GM23338 (cell line): ENCODE data around the gene HDGFL2. TPM values are rescaled to one million over a fixed set of nuclear protein-coding genes. Genes with fewer than 3 reads are reported as not detected.
A peak's percentile ranks its signal among the peaks of the same experiment; 100 is the strongest.

ENCODE experiments used
- ATAC-seq: fragments of 200-7000 bp; cut with Tn5 transposase; 3 replicates; pipeline ENCODE4 v1.9.1; 2020
- DNase-seq: peaks from one replicate; pipeline ENCODE4 v3.0.0-alpha.2; 2015; ENCODE audit warnings: low spot score
- H2AFZ ChIP-seq: fragments of 200-600 bp; sonication (generic); 2 replicates; pipeline ENCODE4 v1.8.0; 2016; ENCODE audit warnings: antibody characterized with exemption, mild to moderate bottlenecking, moderate library complexity
- H3F3A ChIP-seq: fragments of 200-600 bp; sonication (generic); replicated peaks from 2 replicates; pipeline ENCODE4 v1.8.0; 2017; ENCODE audit warnings: antibody characterized with exemption, mixed run types, low read depth
- H3K27ac ChIP-seq: fragments of 200-600 bp; sonication (generic); 2 replicates; pipeline ENCODE4 v1.6.1; 2016; ENCODE audit warnings: low read depth
- H3K27me3 ChIP-seq: fragments of 200-600 bp; sonication (generic); 2 replicates; pipeline ENCODE4 v1.8.0; 2016; ENCODE audit warnings: mild to moderate bottlenecking, mixed run types, moderate library complexity; ENCODE audit not compliant: insufficient read depth
- H3K36me3 ChIP-seq: fragments of 200-600 bp; sonication (generic); 2 replicates; pipeline ENCODE4 v1.8.0; 2016; ENCODE audit warnings: mild to moderate bottlenecking; ENCODE audit not compliant: insufficient read depth
- H3K4me1 ChIP-seq: fragments of 200-600 bp; sonication (generic); 2 replicates; pipeline ENCODE4 v1.8.0; 2016; ENCODE audit warnings: mild to moderate bottlenecking, moderate library complexity; ENCODE audit not compliant: insufficient read depth
- H3K4me2 ChIP-seq: fragments of 200-600 bp; sonication (generic); 2 replicates; pipeline ENCODE4 v1.7.1; 2017; ENCODE audit warnings: mixed run types
- H3K4me3 ChIP-seq: fragments of 200-600 bp; sonication (generic); 2 replicates; pipeline ENCODE4 v1.6.1; 2016; ENCODE audit warnings: mixed run types
- H3K79me2 ChIP-seq: fragments of 200-600 bp; sonication (generic); replicated peaks from 2 replicates; pipeline ENCODE4 v1.8.0; 2017; ENCODE audit warnings: mild to moderate bottlenecking; ENCODE audit not compliant: insufficient read depth
- H3K9me2 ChIP-seq: fragments of 200-600 bp; sonication (generic); 2 replicates; pipeline ENCODE4 v1.8.0; 2017; ENCODE audit not compliant: insufficient read depth
- H4K20me1 ChIP-seq: fragments of 200-600 bp; sonication (generic); replicated peaks from 2 replicates; pipeline ENCODE4 v1.8.0; 2017; ENCODE audit warnings: mild to moderate bottlenecking; ENCODE audit not compliant: insufficient read depth
- H3K27ac Mint-ChIP-seq: 2 replicates; pipeline ENCODE4 v1.8.0; 2020; ENCODE audit warnings: inconsistent platforms, mild to moderate bottlenecking, moderate library complexity, mixed read lengths
- H3K27me3 Mint-ChIP-seq: 3 replicates; pipeline ENCODE4 v1.8.0; 2022; ENCODE audit warnings: low read depth, mild to moderate bottlenecking, moderate library complexity, mixed read lengths, inconsistent platforms; ENCODE audit not compliant: insufficient read depth, poor library complexity
- H3K36me3 Mint-ChIP-seq: 3 replicates; pipeline ENCODE4 v1.8.0; 2021; ENCODE audit warnings: low read depth, mild to moderate bottlenecking, inconsistent platforms, moderate library complexity, mixed read lengths
- H3K4me1 Mint-ChIP-seq: 3 replicates; pipeline ENCODE4 v1.8.0; 2020; ENCODE audit warnings: mild to moderate bottlenecking, inconsistent platforms, mixed read lengths
- H3K4me3 Mint-ChIP-seq: 3 replicates; pipeline ENCODE4 v1.8.0; 2021; ENCODE audit warnings: moderate library complexity, mild to moderate bottlenecking, inconsistent platforms, mixed read lengths
- H3K9me3 Mint-ChIP-seq: 3 replicates; pipeline ENCODE4 v1.8.0; 2020; ENCODE audit warnings: moderate library complexity, mild to moderate bottlenecking, inconsistent platforms, mixed read lengths
- POLR2AphosphoS5 ChIP-seq: IDR thresholded peaks from 2 replicates; pipeline ENCODE4 v1.6.1; 2016; ENCODE audit warnings: antibody characterized with exemption, low read depth
- ZNF114 ChIP-seq: fragments of 250-450 bp; sonication (Bioruptor Pico); IDR thresholded peaks from 2 replicates; pipeline ENCODE4 v1.5.0; 2020; ENCODE audit warnings: mild to moderate bottlenecking, moderate library complexity
- polyA plus RNA-seq: library from polyadenylated mRNA; unstranded; fragments of >200 nt; fragmentation: Nextera tagmentation; extraction: Ambion mirVana; gene quantifications from 2 replicates; pipeline ENCODE4 v1.2.1, GENCODE V29; 2016
- total RNA-seq: library from RNA; depleted of rRNA; stranded (reverse); fragments of >200 nt; shearing (Covaris generic); gene quantifications from 2 replicates; pipeline ENCODE4 v1.2.3, GENCODE V29; 2014
- TF ChIP-seq, protein P1 (sequence below): fragments of 250-450 bp; sonication (Bioruptor Pico); IDR thresholded peaks from 2 replicates; pipeline ENCODE4 v1.5.0; 2020; ENCODE audit warnings: mild to moderate bottlenecking, moderate library complexity

Gene HDGFL2
- total and polyA plus RNA-seq, 2 experiments from 2014 or later, result 64.8 to 113 TPM

DNA sequence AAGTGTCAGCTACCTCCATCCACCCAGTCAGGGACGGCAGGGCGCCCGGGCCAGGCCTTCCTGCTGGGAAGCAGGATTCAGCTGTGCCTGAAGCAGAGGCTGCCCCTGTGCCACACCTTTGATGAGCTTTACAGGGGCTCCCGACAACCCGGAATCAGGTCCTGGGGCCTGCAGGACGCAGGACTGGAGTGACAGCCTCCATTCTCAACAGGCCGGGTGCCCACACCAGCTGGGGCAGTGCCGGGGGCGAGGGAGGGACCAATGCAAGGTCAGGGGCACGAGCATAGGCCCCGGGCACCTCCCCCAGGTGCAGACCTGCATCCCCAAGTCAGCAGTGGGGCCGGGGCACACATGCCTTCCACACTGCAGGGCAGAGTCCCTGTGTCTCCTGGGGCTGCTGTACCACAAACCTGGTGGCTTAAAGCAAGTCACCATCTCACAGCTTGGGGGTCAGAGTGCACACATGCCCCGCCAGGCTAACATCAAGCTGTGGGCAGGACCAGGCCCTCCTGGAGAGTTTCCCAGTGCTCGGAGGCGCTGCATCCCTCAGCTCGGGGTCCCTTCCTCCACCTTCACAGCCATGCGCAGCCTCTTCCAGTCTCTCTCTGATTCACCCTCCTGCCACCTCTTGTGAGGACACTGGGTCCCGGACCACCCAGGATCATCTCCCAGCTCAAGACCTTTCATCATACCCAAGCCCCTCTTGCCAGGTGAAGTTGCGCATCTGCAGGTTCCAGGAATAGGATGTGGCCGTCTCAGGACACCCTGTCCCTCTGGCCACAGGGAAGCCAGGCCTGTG, 27.9 kb upstream of the HDGFL2 start:
- peaks cover 33% of the 10 kb centered on the region for H4K20me1 ChIP-seq
- DNase-seq (no peak), ATAC-seq (no peak)
- H3K27ac Mint-ChIP-seq, result peak overlapping the region; percentile 39; the same call in 1 of the 2 replicates
- no peaks in the 10 kb centered on the region for H3K9me2 ChIP-seq
- peaks cover 42% of the 10 kb centered on the region for H3K27me3 Mint-ChIP-seq
- no peaks in the 10 kb centered on the region for H3K4me1 ChIP-seq
- peaks cover 54% of the 10 kb centered on the region for H3K36me3 Mint-ChIP-seq
- H3K4me1 Mint-ChIP-seq, result peaks cover 13% of the 10 kb centered on the region; the same call in 2 of the 3 replicates
- 0 out of 2 replicates have a peak, but pooled peaks cover 4% of the 10 kb centered on the region for H3K79me2 ChIP-seq
- no peak overlapping the region for H3K27ac ChIP-seq
- H3K4me3 ChIP-seq, result no peak overlapping the region
- H3K4me3 Mint-ChIP-seq, result peak overlapping the region; percentile 17; the same call in 1 of the 3 replicates
- H3F3A ChIP-seq, result peaks cover 28% of the 10 kb centered on the region; the same call in 1 of the 2 replicates
- H3K27me3 ChIP-seq, result no peaks in the 10 kb centered on the region
- no peak overlapping the region for H3K4me2 ChIP-seq
- H3K9me3 Mint-ChIP-seq, result no peaks in the 10 kb centered on the region; the same call in 2 of the 3 replicates
- H2AFZ ChIP-seq, result no peak overlapping the region
- TF ChIP-seq ZNF114 (CRISPR knock-in tag), result no peak
- H3K36me3 ChIP-seq, result peaks cover 13% of the 10 kb centered on the region

DNA sequence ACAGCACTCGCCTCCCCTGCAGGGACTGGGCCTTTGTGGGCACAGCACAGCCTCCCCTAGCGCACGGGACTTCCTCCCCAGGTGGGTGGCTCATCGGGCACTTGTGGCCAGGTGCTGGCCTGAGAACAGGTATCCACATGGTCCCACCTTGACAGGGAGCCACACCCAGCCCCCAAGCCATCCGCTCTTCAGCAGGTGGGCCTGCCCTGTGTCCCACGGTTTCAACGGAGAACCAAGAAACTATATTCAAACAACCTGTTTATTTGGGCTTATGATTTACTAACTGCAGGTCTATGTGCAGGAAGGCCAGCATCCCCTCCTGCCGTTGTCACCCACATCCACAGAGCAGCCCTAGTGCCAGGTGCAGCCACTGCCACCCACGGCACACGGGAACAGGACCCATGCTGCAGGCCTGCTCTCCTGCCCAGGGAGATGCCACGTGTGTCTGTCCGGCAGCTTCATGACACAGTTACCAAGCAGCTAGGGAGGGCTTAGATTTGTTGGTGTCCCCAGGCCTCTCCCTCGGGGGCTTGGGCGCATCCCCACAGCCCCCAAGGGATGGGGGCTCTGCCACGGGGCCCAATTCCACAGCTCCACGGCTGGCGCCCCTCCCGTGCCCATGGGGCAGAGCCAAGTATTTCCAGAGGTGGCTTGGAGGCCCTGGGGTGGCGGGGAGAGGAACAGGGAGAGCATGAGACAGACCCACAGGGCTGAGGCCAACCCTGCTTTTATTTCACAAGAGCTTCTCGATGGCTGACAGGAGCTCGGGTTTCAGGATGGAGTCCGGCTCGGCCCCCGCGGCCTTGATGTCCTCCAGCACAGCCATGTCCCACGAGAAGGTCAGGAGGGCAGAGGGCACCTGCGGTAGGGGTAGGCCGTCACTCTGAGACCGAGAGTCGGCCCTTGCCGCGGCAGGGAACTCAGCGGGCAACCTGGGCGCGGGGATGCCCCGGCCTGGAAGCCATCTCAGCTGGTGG, 27.0 kb upstream of the HDGFL2 start:
- Histone ChIP-seq H4K20me1 (peaks cover 24% of the 10 kb centered on the region), H3K4me1 (no peaks in the 10 kb centered on the region), H3F3A (peaks cover 24% of the 10 kb centered on the region; the same call in 1 of the 2 replicates), H3K4me2 (no peak overlapping the region), H2AFZ (no peak overlapping the region), H3K79me2 (no peaks in the 10 kb centered on the region), H3K9me2 (no peaks in the 10 kb centered on the region), H3K27ac (peak overlapping the region; percentile 26; the same call in 1 of the 2 replicates), H3K27me3 (no peaks in the 10 kb centered on the region), H3K4me3 (no peak overlapping the region), H3K36me3 (peaks cover 5% of the 10 kb centered on the region)
- no peak for ATAC-seq
- H3K27ac Mint-ChIP-seq, result no peak overlapping the region; the same call in 1 of the 2 replicates
- no peak for DNase-seq
- peak overlapping the region; percentile 17; the same call in 1 of the 3 replicates for H3K4me3 Mint-ChIP-seq
- peaks cover 46% of the 10 kb centered on the region for H3K27me3 Mint-ChIP-seq
- peaks cover 53% of the 10 kb centered on the region for H3K36me3 Mint-ChIP-seq
- TF ChIP-seq POLR2AphosphoS5, result peak; percentile 44
- TF ChIP-seq, protein P1, sequence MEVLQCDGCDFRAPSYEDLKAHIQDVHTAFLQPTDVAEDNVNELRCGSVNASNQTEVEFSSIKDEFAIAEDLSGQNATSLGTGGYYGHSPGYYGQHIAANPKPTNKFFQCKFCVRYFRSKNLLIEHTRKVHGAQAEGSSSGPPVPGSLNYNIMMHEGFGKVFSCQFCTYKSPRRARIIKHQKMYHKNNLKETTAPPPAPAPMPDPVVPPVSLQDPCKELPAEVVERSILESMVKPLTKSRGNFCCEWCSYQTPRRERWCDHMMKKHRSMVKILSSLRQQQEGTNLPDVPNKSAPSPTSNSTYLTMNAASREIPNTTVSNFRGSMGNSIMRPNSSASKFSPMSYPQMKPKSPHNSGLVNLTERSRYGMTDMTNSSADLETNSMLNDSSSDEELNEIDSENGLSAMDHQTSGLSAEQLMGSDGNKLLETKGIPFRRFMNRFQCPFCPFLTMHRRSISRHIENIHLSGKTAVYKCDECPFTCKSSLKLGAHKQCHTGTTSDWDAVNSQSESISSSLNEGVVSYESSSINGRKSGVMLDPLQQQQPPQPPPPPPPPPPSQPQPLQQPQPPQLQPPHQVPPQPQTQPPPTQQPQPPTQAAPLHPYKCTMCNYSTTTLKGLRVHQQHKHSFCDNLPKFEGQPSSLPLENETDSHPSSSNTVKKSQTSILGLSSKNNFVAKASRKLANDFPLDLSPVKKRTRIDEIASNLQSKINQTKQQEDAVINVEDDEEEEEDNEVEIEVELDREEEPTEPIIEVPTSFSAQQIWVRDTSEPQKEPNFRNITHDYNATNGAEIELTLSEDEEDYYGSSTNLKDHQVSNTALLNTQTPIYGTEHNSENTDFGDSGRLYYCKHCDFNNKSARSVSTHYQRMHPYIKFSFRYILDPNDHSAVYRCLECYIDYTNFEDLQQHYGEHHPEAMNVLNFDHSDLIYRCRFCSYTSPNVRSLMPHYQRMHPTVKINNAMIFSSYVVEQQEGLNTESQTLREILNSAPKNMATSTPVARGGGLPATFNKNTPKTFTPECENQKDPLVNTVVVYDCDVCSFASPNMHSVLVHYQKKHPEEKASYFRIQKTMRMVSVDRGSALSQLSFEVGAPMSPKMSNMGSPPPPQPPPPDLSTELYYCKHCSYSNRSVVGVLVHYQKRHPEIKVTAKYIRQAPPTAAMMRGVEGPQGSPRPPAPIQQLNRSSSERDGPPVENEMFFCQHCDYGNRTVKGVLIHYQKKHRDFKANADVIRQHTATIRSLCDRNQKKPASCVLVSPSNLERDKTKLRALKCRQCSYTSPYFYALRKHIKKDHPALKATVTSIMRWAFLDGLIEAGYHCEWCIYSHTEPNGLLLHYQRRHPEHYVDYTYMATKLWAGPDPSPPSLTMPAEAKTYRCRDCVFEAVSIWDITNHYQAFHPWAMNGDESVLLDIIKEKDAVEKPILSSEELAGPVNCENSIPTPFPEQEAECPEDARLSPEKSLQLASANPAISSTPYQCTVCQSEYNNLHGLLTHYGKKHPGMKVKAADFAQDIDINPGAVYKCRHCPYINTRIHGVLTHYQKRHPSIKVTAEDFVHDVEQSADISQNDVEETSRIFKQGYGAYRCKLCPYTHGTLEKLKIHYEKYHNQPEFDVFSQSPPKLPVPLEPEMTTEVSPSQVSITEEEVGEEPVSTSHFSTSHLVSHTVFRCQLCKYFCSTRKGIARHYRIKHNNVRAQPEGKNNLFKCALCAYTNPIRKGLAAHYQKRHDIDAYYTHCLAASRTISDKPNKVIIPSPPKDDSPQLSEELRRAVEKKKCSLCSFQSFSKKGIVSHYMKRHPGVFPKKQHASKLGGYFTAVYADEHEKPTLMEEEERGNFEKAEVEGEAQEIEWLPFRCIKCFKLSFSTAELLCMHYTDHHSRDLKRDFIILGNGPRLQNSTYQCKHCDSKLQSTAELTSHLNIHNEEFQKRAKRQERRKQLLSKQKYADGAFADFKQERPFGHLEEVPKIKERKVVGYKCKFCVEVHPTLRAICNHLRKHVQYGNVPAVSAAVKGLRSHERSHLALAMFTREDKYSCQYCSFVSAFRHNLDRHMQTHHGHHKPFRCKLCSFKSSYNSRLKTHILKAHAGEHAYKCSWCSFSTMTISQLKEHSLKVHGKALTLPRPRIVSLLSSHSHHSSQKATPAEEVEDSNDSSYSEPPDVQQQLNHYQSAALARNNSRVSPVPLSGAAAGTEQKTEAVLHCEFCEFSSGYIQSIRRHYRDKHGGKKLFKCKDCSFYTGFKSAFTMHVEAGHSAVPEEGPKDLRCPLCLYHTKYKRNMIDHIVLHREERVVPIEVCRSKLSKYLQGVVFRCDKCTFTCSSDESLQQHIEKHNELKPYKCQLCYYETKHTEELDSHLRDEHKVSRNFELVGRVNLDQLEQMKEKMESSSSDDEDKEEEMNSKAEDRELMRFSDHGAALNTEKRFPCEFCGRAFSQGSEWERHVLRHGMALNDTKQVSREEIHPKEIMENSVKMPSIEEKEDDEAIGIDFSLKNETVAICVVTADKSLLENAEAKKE (CRISPR knock-in tag), result no peak
- no peaks in the 10 kb centered on the region; the same call in 1 of the 3 replicates for H3K9me3 Mint-ChIP-seq
- H3K4me1 Mint-ChIP-seq, result peaks cover 13% of the 10 kb centered on the region; the same call in 2 of the 3 replicates
